ENCODE results near the gene CASKIN1.
A peak's percentile ranks its signal among the peaks of the same experiment; 100 is the strongest.
"Not testable (repeated sequence)": the region's sequence is repeated elsewhere in the genome, so short reads cannot be mapped to it uniquely, and the experiment has no call there.

CASKIN1 gene

DNA sequence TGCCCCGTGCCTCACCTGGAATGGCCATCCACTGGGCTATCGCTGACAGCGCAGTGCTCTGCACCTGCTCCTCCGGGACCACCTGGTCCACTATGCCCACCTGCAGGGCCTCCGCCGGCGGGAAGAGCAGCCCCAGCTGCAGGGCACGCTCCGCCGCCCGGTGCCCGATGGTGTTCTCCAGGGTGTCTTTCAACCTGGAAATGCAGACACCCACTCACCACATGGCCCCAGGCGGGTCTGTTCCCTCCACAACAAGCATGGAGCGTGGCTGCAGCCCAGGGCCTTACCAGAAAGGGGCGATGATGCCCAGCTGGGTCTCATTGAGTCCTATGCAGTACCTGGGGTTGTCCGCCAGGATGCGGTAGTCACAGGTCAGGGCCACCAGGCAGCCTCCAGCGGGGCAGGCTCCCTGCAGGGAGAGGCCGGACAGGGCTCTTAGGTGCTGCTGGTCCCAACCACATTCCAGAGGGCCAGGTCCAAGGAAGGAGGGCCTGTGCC lies 46.7 kb upstream of the CASKIN1 start:
- H3K27ac ChIP-seq (ENCODE audit: poor library complexity, severe bottlenecking): no peak overlapping the region
- H3K27me3 ChIP-seq (ENCODE audit: insufficient read depth, poor library complexity, severe bottlenecking): peaks cover under 1% of the 10 kb centered on the region
- no peak for ATAC-seq (ENCODE audit: low read depth)
- DNase-seq (ENCODE audit: low spot score): no peak
- H3K9me3 ChIP-seq (ENCODE audit: severe bottlenecking): no peaks in the 10 kb centered on the region
- TF ChIP-seq, protein P1, sequence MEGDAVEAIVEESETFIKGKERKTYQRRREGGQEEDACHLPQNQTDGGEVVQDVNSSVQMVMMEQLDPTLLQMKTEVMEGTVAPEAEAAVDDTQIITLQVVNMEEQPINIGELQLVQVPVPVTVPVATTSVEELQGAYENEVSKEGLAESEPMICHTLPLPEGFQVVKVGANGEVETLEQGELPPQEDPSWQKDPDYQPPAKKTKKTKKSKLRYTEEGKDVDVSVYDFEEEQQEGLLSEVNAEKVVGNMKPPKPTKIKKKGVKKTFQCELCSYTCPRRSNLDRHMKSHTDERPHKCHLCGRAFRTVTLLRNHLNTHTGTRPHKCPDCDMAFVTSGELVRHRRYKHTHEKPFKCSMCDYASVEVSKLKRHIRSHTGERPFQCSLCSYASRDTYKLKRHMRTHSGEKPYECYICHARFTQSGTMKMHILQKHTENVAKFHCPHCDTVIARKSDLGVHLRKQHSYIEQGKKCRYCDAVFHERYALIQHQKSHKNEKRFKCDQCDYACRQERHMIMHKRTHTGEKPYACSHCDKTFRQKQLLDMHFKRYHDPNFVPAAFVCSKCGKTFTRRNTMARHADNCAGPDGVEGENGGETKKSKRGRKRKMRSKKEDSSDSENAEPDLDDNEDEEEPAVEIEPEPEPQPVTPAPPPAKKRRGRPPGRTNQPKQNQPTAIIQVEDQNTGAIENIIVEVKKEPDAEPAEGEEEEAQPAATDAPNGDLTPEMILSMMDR (IDR thresholded peaks at IDR 0.05; ENCODE audit: poor library complexity, severe bottlenecking): no peak
- no peak overlapping the region for H3K4me3 ChIP-seq (ENCODE audit: severe bottlenecking)
- H3K36me3 ChIP-seq (ENCODE audit: low read depth): peaks cover 59% of the 10 kb centered on the region
- H3K4me1 ChIP-seq (ENCODE audit: insufficient read depth, poor library complexity, severe bottlenecking): no peaks in the 10 kb centered on the region

DNA sequence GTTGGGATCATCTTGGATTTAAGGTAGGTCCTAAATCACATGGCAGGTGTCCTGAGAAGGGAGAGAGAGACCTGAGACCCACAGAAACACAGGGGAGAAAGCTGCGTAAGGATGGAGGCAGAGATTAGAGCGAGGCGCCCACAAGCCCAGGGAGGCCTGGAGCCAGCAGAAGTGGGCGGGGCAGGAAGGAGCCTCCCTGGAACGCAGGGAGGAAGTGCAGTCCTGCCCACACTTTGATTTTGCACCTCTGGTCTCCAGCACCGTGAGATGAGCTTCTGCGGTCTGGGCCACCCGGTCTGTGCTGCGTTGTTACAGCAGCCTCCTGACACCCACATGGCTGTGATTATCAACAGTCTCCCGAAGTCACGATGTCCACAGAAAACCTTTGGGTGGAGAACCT lies 46.2 kb upstream of the CASKIN1 start:
- Histone ChIP-seq H3K4me1 (ENCODE audit: insufficient read depth, poor library complexity, severe bottlenecking) (no peaks in the 10 kb centered on the region), H3K4me3 (ENCODE audit: severe bottlenecking) (no peak overlapping the region), H3K27me3 (ENCODE audit: insufficient read depth, poor library complexity, severe bottlenecking) (peaks cover 5% of the 10 kb centered on the region), H3K9me3 (ENCODE audit: severe bottlenecking) (no peaks in the 10 kb centered on the region), H3K27ac (ENCODE audit: poor library complexity, severe bottlenecking) (no peak overlapping the region), H3K36me3 (ENCODE audit: low read depth) (peaks cover 57% of the 10 kb centered on the region)
- TF ChIP-seq, protein P1 (IDR thresholded peaks at IDR 0.05; ENCODE audit: poor library complexity, severe bottlenecking): no peak
- DNase-seq (ENCODE audit: low spot score): no peak
- ATAC-seq (ENCODE audit: low read depth): no peak

DNA sequence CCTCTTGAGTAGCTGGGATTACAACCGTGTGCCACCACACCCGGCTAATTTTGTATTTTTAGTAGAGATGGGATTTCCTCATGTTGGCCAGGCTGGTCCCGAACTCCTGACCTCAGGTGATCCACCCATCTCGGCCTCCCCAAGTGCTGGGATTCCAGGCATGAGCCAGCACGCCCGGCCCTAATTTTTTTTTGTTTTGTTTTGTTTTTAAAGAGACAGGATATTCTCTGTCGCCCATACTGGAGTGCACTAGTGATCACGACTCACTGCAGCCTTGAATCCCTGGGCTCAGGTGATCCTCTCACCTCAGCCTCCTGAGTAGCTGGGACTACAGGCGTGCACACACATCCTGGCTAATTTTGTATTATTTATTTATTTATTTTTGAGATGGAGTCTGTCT lies 43.9 kb upstream of the CASKIN1 start:
- not testable (repeated sequence) for DNase-seq (ENCODE audit: low spot score)

DNA sequence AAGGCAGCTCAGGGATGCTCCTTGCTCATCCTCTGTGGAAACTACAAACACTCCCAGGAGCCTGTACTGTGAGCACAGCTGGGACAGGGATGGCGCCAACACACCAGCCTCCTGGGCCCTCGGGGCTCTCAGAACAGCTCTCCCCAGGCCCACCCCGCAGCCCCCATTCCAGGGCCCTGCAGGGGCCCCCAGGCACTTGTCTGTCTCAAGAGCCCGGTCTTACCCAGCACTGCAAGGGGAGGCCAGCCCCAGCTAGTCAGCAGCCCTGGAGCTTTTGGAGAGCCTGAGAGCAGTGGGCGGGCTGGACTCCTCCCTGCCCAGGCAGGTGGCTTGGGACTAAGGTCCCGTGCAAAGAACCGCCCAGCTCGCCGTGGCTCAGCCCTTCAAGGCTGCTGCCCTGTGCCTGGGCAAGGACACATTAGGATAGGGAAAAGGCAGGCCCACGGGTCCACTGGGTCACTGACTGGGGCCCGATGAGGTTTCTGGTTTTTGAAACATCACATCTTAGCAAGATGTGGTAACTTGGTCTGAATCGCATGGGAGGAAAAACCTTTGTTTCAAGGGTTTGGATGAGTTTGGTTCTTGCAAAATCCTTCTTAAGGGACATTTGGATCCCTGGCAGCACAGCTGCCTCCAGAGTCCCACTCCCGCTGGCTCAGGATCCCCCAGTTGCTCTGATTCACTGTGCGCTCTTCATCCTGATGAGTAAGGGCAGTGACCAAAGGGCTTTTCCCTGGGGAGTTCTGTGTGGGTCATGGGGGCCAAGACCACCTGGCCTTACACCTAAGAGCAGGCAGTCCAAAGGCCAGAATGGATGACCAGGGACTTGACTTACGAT lies 42.7 kb upstream of the CASKIN1 start:
- Histone ChIP-seq H3K4me3 (ENCODE audit: severe bottlenecking) (no peak overlapping the region), H3K4me1 (ENCODE audit: insufficient read depth, poor library complexity, severe bottlenecking) (no peaks in the 10 kb centered on the region), H3K36me3 (ENCODE audit: low read depth) (peaks cover 29% of the 10 kb centered on the region), H3K9me3 (ENCODE audit: severe bottlenecking) (no peaks in the 10 kb centered on the region), H3K27me3 (ENCODE audit: insufficient read depth, poor library complexity, severe bottlenecking) (peaks cover 21% of the 10 kb centered on the region), H3K27ac (ENCODE audit: poor library complexity, severe bottlenecking) (no peak overlapping the region)
- DNase-seq (ENCODE audit: low spot score): no peak
- TF ChIP-seq, protein P1 (IDR thresholded peaks at IDR 0.05; ENCODE audit: poor library complexity, severe bottlenecking): no peak
- ATAC-seq (ENCODE audit: low read depth): peak; percentile 8; the same call in 2 of the 3 replicates

More for the DNA sequence above, 43.9 kb upstream of the CASKIN1 start:
- not testable (repeated sequence) for H3K9me3 ChIP-seq (ENCODE audit: severe bottlenecking); ATAC-seq (ENCODE audit: low read depth); H3K4me3 ChIP-seq (ENCODE audit: severe bottlenecking); H3K27ac ChIP-seq (ENCODE audit: poor library complexity, severe bottlenecking); H3K4me1 ChIP-seq (ENCODE audit: insufficient read depth, poor library complexity, severe bottlenecking)
- Histone ChIP-seq H3K36me3 (ENCODE audit: low read depth) (peaks cover 38% of the 10 kb centered on the region), H3K27me3 (ENCODE audit: insufficient read depth, poor library complexity, severe bottlenecking) (peaks cover 21% of the 10 kb centered on the region)

DNA sequence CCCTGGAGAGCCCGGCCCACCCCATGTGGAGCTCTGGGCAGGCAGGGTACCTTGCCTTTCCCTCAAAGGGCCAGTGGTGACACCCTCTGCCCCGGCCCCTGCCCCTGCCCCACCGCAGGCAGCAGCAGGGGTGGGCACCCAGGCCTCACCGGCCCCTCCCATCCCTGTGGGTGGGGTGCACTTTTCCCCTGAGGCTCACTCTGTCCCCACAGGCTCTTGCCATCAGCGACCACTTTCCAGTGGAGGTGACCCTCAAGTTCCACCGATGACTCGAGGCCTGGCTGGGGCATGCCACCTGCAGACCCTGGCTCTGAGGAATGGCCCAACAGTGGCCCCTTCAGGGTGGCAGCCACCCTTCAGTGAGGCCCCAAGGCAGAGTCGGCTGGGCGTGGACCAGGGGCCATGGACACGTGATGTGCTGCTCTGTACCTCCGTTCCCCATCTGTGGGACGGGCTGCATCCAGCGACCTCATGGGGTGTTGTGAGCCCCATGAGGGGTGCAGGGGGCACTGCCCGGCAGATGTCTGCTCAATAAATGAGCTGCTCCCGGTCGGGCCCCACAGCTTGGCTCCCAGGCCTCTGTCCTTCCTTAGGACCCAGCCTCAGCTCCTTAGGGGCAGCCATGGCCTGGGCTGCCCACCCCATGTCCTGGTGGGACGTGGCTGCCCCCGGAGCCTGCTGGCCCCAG lies 41.9 kb upstream of the CASKIN1 start:
- H3K27me3 ChIP-seq (ENCODE audit: insufficient read depth, poor library complexity, severe bottlenecking): peaks cover 21% of the 10 kb centered on the region
- ATAC-seq (ENCODE audit: low read depth) (no peak), DNase-seq (ENCODE audit: low spot score) (peak; percentile 63)
- no peaks in the 10 kb centered on the region for H3K9me3 ChIP-seq (ENCODE audit: severe bottlenecking)
- H3K4me1 ChIP-seq (ENCODE audit: insufficient read depth, poor library complexity, severe bottlenecking): no peaks in the 10 kb centered on the region
- TF ChIP-seq, protein P1 (IDR thresholded peaks at IDR 0.05; ENCODE audit: poor library complexity, severe bottlenecking): no peak
- H3K4me3 ChIP-seq (ENCODE audit: severe bottlenecking): no peak overlapping the region
- H3K27ac ChIP-seq (ENCODE audit: poor library complexity, severe bottlenecking): no peak overlapping the region
- H3K36me3 ChIP-seq (ENCODE audit: low read depth): peaks cover 21% of the 10 kb centered on the region

All from RWPE2 (cell line).